Activated CD4-positive, CD25-positive, alpha-beta regulatory T cell treated with anti-CD3 and anti-CD28 coated beads, Interleukin-2, amount 50 U/mL, for 72 hours (primary cell): ENCODE measurements around the gene DCTPP1.
"Not testable (repeated sequence)": the region's sequence is repeated elsewhere in the genome, so short reads cannot be mapped to it uniquely, and the experiment has no call there.

Experiments
- DNase-seq: peaks from one replicate; pipeline ENCODE4 v3.0.0; 2021

The DCTPP1 gene

GRCh38 chr16:30409125-30410060 is 20.4 kb downstream of the DCTPP1 start:
- peak; percentile 91 for DNase-seq

- no peak for DNase-seq
Measured at GRCh38 chr16:30407804-30408534, 21.9 kb downstream of the DCTPP1 start.

GRCh38 chr16:30407102-30407803 is 22.6 kb downstream of the DCTPP1 start, which contains the start of gene ZNF771:
ZNF771 (plus strand) TSS chr16:30407606; CDS start chr16:30408054, 448 bp downstream.
- DNase-seq: peak; percentile 95

GRCh38 chr16:30406795-30407101 is 23.1 kb downstream of the DCTPP1 start:
- no peak for DNase-seq

GRCh38 chr16:30401768-30402425 is 27.9 kb downstream of the DCTPP1 start:
- DNase-seq: no peak

- DNase-seq: no peak
Measured at GRCh38 chr16:30399435-30400186, 30.2 kb downstream of the DCTPP1 start.

GRCh38 chr16:30398661-30399434 is 31.0 kb downstream of the DCTPP1 start:
- DNase-seq: no peak

GRCh38 chr16:30397776-30398660 is 31.8 kb downstream of the DCTPP1 start:
- no peak for DNase-seq

- no peak for DNase-seq
Measured at GRCh38 chr16:30397056-30397455, 32.8 kb downstream of the DCTPP1 start.

GRCh38 chr16:30396627-30397026 is 33.2 kb downstream of the DCTPP1 start:
- not testable (repeated sequence) for DNase-seq

- no peak for DNase-seq
Measured at GRCh38 chr16:30395992-30396585, 33.7 kb downstream of the DCTPP1 start.

GRCh38 chr16:30395155-30395991 is 34.5 kb downstream of the DCTPP1 start, which contains the start of gene ZNF48:
ZNF48 (plus strand) TSS chr16:30395420; CDS start chr16:30395795, 375 bp downstream.
- DNase-seq: peak; percentile 65

- no peak for DNase-seq
Measured at GRCh38 chr16:30394592-30395154, 35.2 kb downstream of the DCTPP1 start.

GRCh38 chr16:30383521-30383920 is 46.3 kb downstream of the DCTPP1 start:
- DNase-seq: no peak

- DNase-seq: peak; percentile 72
Measured at GRCh38 chr16:30382111-30382881, 47.5 kb downstream of the DCTPP1 start, which contains the start of gene SEPTIN1. SEPTIN1 (minus strand) TSS chr16:30382561; CDS start chr16:30382542, 19 bp downstream.

GRCh38 chr16:30381291-30382041 is 48.4 kb downstream of the DCTPP1 start:
- DNase-seq: peak; percentile 54
